Heart right ventricle (tissue), 16 donors: Measurements from ENCODE around the gene PRKN. TPM values are rescaled to one million over a fixed set of nuclear protein-coding genes. Genes with fewer than 3 reads are reported as not detected.

Source experiments
- ATAC-seq, 8 donors: fragments of 200-7000 bp; cut with Tn5 transposase; one replicate each; pipeline ENCODE4 v1.9.1; 2020; ENCODE audit warnings: mild to moderate bottlenecking in 8 of 8, moderate library complexity in 8 of 8, moderate number of reproducible peaks in 1 of 8
- DNase-seq, 2 donors: peaks; one replicate each; pipeline ENCODE4 v3.0.0-alpha.2; 2020
- H3K27ac ChIP-seq, 10 donors: fragments of 200-600 bp; sonication (generic) in 2 of 10; one replicate each; pipeline versions ENCODE4 v1.5.0 to v1.8.0; 2020 to 2022; ENCODE audit warnings: mild to moderate bottlenecking in 3 of 10
- H3K27me3 ChIP-seq, 7 donors: fragments of 200-600 bp; one replicate each; pipeline ENCODE4 v1.8.0; 2021 to 2022; ENCODE audit warnings: mild to moderate bottlenecking in 2 of 7
- H3K36me3 ChIP-seq, 9 donors: fragments of 200-600 bp; sonication (generic) in 1 of 9; one replicate each; pipeline versions ENCODE4 v1.5.0 to v1.8.0; 2020 to 2022; ENCODE audit warnings: mild to moderate bottlenecking in 2 of 9
- H3K4me1 ChIP-seq, 9 donors: fragments of 200-600 bp; sonication (generic) in 1 of 9; one replicate each; pipeline versions ENCODE4 v1.5.0 to v1.8.0; 2020 to 2022; ENCODE audit warnings: mild to moderate bottlenecking in 4 of 9
- H3K4me3 ChIP-seq, 10 donors: fragments of 200-600 bp; sonication (generic) in 2 of 10; one replicate each; pipeline versions ENCODE4 v1.5.0 to v1.8.0; 2020 to 2022; ENCODE audit warnings: mild to moderate bottlenecking in 7 of 10, moderate library complexity in 2 of 10
- H3K9me3 ChIP-seq, 11 donors: fragments of 200-600 bp in 10 of 11; sonication (generic) in 2 of 11; one replicate each; pipeline versions ENCODE4 v1.5.0 to v1.8.0; 2013 to 2022; ENCODE audit warnings: mild to moderate bottlenecking in 2 of 11, control low read depth in 1 of 11, moderate library complexity in 1 of 11
- CTCF ChIP-seq, 9 donors: fragments of 200-600 bp; sonication (generic) in 2 of 9; IDR thresholded peaks; one replicate each; pipeline versions ENCODE4 v1.5.0 to v1.8.0; 2021 to 2022; ENCODE audit warnings: antibody characterized with exemption in 9 of 9, mild to moderate bottlenecking in 5 of 9, moderate library complexity in 1 of 9
- WGBS, 2 donors: extraction: QIAGEN DNeasy Blood & Tissue Kit; methylation state at CpG; one replicate each; pipeline ENCODE4 v1.1.7; 2013; ENCODE audit warnings: inconsistent platforms in 1 of 2; 5-methylcytosine and 5-hydroxymethylcytosine counted together
- intact Hi-C, 10 donors: fragments of 100-400 bp; cut with DNase I; formaldehyde crosslinking; loops; one replicate each; pipeline versions ENCODE4 v1.11.1 to v1.14.2; 2022
- polyA plus RNA-seq, 2 donors: library from polyadenylated mRNA; stranded (reverse); fragments of 200-250 nt; gene quantifications; one replicate each; pipeline ENCODE4 v1.2.3, GENCODE V29; 2013
- total RNA-seq, 10 donors: library from RNA; stranded (reverse); fragmentation: NEBNext Ultra II Directional in 3 of 10; extraction: Animal tissue kit (Norgen Biotek cat#: 25700) in 3 of 10; gene quantifications; one replicate each; pipeline versions ENCODE4 v1.2.1 to v1.2.4, GENCODE V29; 2021 to 2023
- donor health status: Arrhythmogenic right ventricular cardiomyopathy.
- donor health status: ischemic (EF 13 %, LVEDD 7.1; RV severe dilation, severe dysfunction).
- donor health status: healthy with polysubstance abuse.
- donor health status: DM: no; HTN: yes; CAD: no.
- donor health status: DM: no; HTN: no; CAD: no.
- donor health status: ischemic (EF 25% LVEDD 6.9; RV normal size, moderate dysfunction).
- donor health status: ischemic (EF 25% LVEDD 5.7; RV mildly dilated, moderate dysfunction).
- donor health status: healthy.
- donor health status: DM: yes; HTN: yes; CAD: no.
- donor health status: Ischemic cardiomyopathy.
- donor health status: ischemic (EF 35%, LVEDD 5.7; RV mildly dilated, moderate dysfunction).
- donor health status: nonischemic (EF 11% LVEDD 7.7; RV severe dilation, severe dysfunction).
- donor health status: DM: yes; HTN: yes; CAD: no.
- donor health status: PGD.
- donor health status: ischemic (EF 29% LVEDD 5.4; RV normal size, mild dysfunction).
- donor health status: nonischemic (EF 23%, LVEDD 6.1; RV moderate dilation, normal function).

PRKN gene
- total and polyA plus RNA-seq, 12 donors: 2.3 to 27.7 (median 26.3) TPM

GRCh38 chr6:162416307-162416706 is 311.3 kb downstream of the PRKN start:
- H3K27me3 ChIP-seq: no peaks in the 10 kb centered on the region
- H3K4me1 ChIP-seq: no peaks in the 10 kb centered on the region
- no peak overlapping the region for H3K4me3 ChIP-seq
- no peaks in the 10 kb centered on the region for H3K9me3 ChIP-seq
- no peak overlapping the region for H3K27ac ChIP-seq
- no peak for TF ChIP-seq CTCF (IDR thresholded peaks at IDR 0.05)
- 87 to 90% methylated on average over 2 of the region's 2 CpGs for WGBS, 2 donors
- DNase-seq: no peak
- no peak for ATAC-seq
- intact Hi-C loops: no loop called here
- no peaks in the 10 kb centered on the region for H3K36me3 ChIP-seq

GRCh38 chr6:162409741-162410691 is 317.6 kb downstream of the PRKN start:
- 61 to 64% methylated on average over 8 of the region's 8 CpGs for WGBS, 2 donors

GRCh38 chr6:162408826-162409535 is 318.6 kb downstream of the PRKN start:
- no peaks in the 10 kb centered on the region for H3K27me3 ChIP-seq
- DNase-seq (no peak), ATAC-seq (no peak)
- no peaks in the 10 kb centered on the region for H3K36me3 ChIP-seq
- H3K4me3 ChIP-seq: no peak overlapping the region
- H3K27ac ChIP-seq: no peak overlapping the region
- no peak for TF ChIP-seq CTCF (IDR thresholded peaks at IDR 0.05)
- H3K9me3 ChIP-seq: no peaks in the 10 kb centered on the region
- intact Hi-C loops: no loop called here
- no peaks in the 10 kb centered on the region for H3K4me1 ChIP-seq
- 83 to 86% methylated on average over 5 of the region's 5 CpGs for WGBS, 2 donors

More at GRCh38 chr6:162409741-162410691, 317.6 kb downstream of the PRKN start:
- no peaks in the 10 kb centered on the region for H3K27me3 ChIP-seq
- H3K27ac ChIP-seq: no peak overlapping the region
- no peaks in the 10 kb centered on the region for H3K36me3 ChIP-seq
- no peak overlapping the region for H3K4me3 ChIP-seq
- TF ChIP-seq CTCF (IDR thresholded peaks at IDR 0.05): no peak
- intact Hi-C loops: no loop called here
- no peaks in the 10 kb centered on the region for H3K9me3 ChIP-seq
- no peak for DNase-seq
- no peak for ATAC-seq
- H3K4me1 ChIP-seq: no peaks in the 10 kb centered on the region

DNA sequence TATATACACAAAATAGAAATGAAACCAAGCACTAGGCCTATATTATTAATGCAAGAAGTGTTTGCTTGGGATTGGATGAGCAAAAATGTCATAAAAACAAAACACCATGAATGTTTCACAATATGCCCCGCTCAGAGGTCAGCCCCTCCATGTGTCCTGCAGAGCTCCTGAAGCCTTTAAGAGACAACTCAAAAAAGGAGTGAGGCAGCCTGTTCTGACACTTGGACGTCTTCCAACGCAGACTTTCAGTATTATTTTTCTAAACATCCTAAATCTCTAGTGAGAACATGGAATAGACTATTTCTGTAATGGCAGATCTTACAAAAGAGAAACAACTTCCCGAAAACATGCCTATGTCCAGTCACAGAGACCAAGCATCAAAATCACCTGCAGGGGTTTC is 322.6 kb downstream of the PRKN start:
- intact Hi-C loops: loop anchor here in 1 of 10 donors (1.0 kb wide), 1 partner anchor 9 kb away; no protein-coding TSS in a partner anchor

More for the DNA sequence above, 322.6 kb downstream of the PRKN start:
- WGBS, 2 donors: 73 to 81% methylated on average over 4 of the region's 4 CpGs
- H3K4me3 ChIP-seq: no peak overlapping the region
- ATAC-seq (no peak), DNase-seq (no peak)
- H3K9me3 ChIP-seq: peaks cover 0 to 3% (median 0%) of the 10 kb centered on the region in 11 donors
- H3K4me1 ChIP-seq: no peaks in the 10 kb centered on the region
- H3K27me3 ChIP-seq: no peaks in the 10 kb centered on the region
- no peak overlapping the region for H3K27ac ChIP-seq
- TF ChIP-seq CTCF (IDR thresholded peaks at IDR 0.05): no peak
- H3K36me3 ChIP-seq: no peaks in the 10 kb centered on the region
